Naive thymus-derived CD8-positive, alpha-beta T cell (primary cell): ENCODE measurements around the gene FAM47E. TPM values are rescaled to one million over a fixed set of nuclear protein-coding genes. Genes with fewer than 3 reads are reported as not detected.
A peak's percentile ranks its signal among the peaks of the same experiment; 100 is the strongest.

Experiments
- ATAC-seq, 2 donors: fragments of 150-1000 bp; cut with Tn5 transposase in 1 of 2; sonication (Bioruptor Pico), chemical (Tn5 transposase) in 1 of 2; 1 replicate in 1 of 2; 2 replicates in 1 of 2; pipeline ENCODE4 v1.10.0; 2021; ENCODE audit warnings: mild to moderate bottlenecking in 2 of 2, moderate library complexity in 2 of 2
- POLR2A ChIA-PET: fragments of 350-600 bp; sonication (Branson Sonifier 250); formaldehyde crosslinking; loops from one replicate; lab custom pipeline; 2021; ENCODE audit warnings: antibody characterized with exemption; lab: Charles Lee
- DNase-seq, 10 donors: peaks; one replicate each; pipeline versions ENCODE4 v3.0.0 to v3.0.0-alpha.2; 2020 to 2022
- H3K27ac Mint-ChIP-seq, 10 donors: one replicate each; pipeline ENCODE4 v1.8.0; 2020 to 2022; ENCODE audit warnings: mild to moderate bottlenecking in 10 of 10, mixed read lengths in 10 of 10, moderate library complexity in 4 of 10, inconsistent platforms in 1 of 10
- H3K27me3 Mint-ChIP-seq, 5 donors: one replicate each; pipeline ENCODE4 v1.8.0; 2021 to 2022; ENCODE audit warnings: mixed read lengths in 5 of 5
- H3K36me3 Mint-ChIP-seq, 3 donors: one replicate each; pipeline ENCODE4 v1.8.0; 2020 to 2022; ENCODE audit warnings: mixed read lengths in 3 of 3, mild to moderate bottlenecking in 2 of 3, inconsistent platforms in 1 of 3
- H3K4me1 Mint-ChIP-seq, 4 donors: one replicate each; pipeline ENCODE4 v1.8.0; 2021 to 2022; ENCODE audit warnings: mixed read lengths in 4 of 4
- H3K4me3 Mint-ChIP-seq, 10 donors: one replicate each; pipeline ENCODE4 v1.8.0; 2020 to 2022; ENCODE audit warnings: mild to moderate bottlenecking in 10 of 10, mixed read lengths in 10 of 10, moderate library complexity in 6 of 10, inconsistent platforms in 1 of 10
- H3K9me3 Mint-ChIP-seq, 9 donors: one replicate each; pipeline ENCODE4 v1.8.0; 2020 to 2022; ENCODE audit warnings: mixed read lengths in 9 of 9, mild to moderate bottlenecking in 3 of 9, inconsistent platforms in 1 of 9, moderate library complexity in 1 of 9
- polyA plus RNA-seq, 3 donors: library from polyadenylated mRNA; unstranded; fragments of 300-500 nt; fragmentation: Illumina TruSeq; gene quantifications; one replicate each; pipeline ENCODE4 v1.2.3, GENCODE V29; 2021
- total RNA-seq, 8 experiments: library from RNA in 2 of 8; stranded (reverse) in 2 of 8; gene quantifications; one replicate each; pipeline ENCODE4 v1.2.3 and lab custom pipeline; 2021 to 2026

The FAM47E gene
- total and polyA plus RNA-seq, 5 experiments from 2014 or later, result 0.60 to 1.3 (median 0.64) TPM; not detected in 2

GRCh38 chr4:76212851-76213414, 38.6 kb upstream of the FAM47E start:
- DNase-seq, result peak in 9 of 10 donors; percentile 35 to 84 (median 67)
- ATAC-seq, result peak; percentile 53 to 69
- H3K4me1 Mint-ChIP-seq, result peaks cover 31 to 74% (median 71%) of the 10 kb centered on the region in 4 donors
- peak overlapping the region; percentile 85 to 96 (median 92) for H3K4me3 Mint-ChIP-seq
- POLR2A ChIA-PET, result interaction anchor here (0.6 to 1.9 kb wide), 5 partner anchors 9 to 1651 kb away, joined by 4 to 13 read pairs (median 4); partner anchors contain the start of gene NUP54
- H3K36me3 Mint-ChIP-seq, result peaks cover 0 to 9% (median 0%) of the 10 kb centered on the region in 3 donors
- no peaks in the 10 kb centered on the region for H3K9me3 Mint-ChIP-seq
- no peaks in the 10 kb centered on the region for H3K27me3 Mint-ChIP-seq
- H3K27ac Mint-ChIP-seq, result peak overlapping the region; percentile 89 to 98 (median 98)

GRCh38 chr4:76213415-76214176, 37.9 kb upstream of the FAM47E start, which contains the start of gene SCARB2:
SCARB2 (minus strand) TSS chr4:76213824; CDS start chr4:76213543, 281 bp downstream.
- DNase-seq (peak; percentile 61 to 84 (median 74)), ATAC-seq (peak; percentile 67 to 73)
- Mint-ChIP-seq H3K27me3 (no peaks in the 10 kb centered on the region), H3K9me3 (no peaks in the 10 kb centered on the region), H3K4me1 (peaks cover 27 to 68% (median 65%) of the 10 kb centered on the region in 4 donors), H3K27ac (peak within 1 kb of the TSS; percentile 89 to 99 (median 98)), H3K4me3 (peak within 1 kb of the TSS; percentile 85 to 99 (median 94)), H3K36me3 (peaks cover 0 to 8% (median 0%) of the 10 kb centered on the region in 3 donors)
- POLR2A ChIA-PET, result interaction anchor here (1.3 to 1.9 kb wide), 4 partner anchors 10 to 66 kb away, joined by 4 to 13 read pairs (median 6); partner anchors contain the start of gene NUP54

- POLR2A ChIA-PET, result interaction anchor here (1.9 kb wide), 1 partner anchor 66 kb away, joined by 9 read pairs; the partner anchor contains the start of gene NUP54
- no peak for ATAC-seq
- peaks cover 25 to 63% (median 61%) of the 10 kb centered on the region in 4 donors for H3K4me1 Mint-ChIP-seq
- no peaks in the 10 kb centered on the region for H3K9me3 Mint-ChIP-seq
- no peaks in the 10 kb centered on the region for H3K27me3 Mint-ChIP-seq
- peaks cover 0 to 4% (median 0%) of the 10 kb centered on the region in 3 donors for H3K36me3 Mint-ChIP-seq
- peak overlapping the region; percentile 89 to 99 (median 96) for H3K27ac Mint-ChIP-seq
- peak overlapping the region; percentile 84 to 99 (median 92) for H3K4me3 Mint-ChIP-seq
- peak in 1 of 10 donors; percentile 67 for DNase-seq
These were observed 37.3 kb upstream of the FAM47E start for GRCh38 chr4:76214177-76214675.

- Mint-ChIP-seq H3K36me3 (no peaks in the 10 kb centered on the region), H3K27ac (peak overlapping the region in 8 of 10 donors; percentile 63 to 97 (median 92)), H3K4me3 (peak overlapping the region in 8 of 10 donors; percentile 9 to 86 (median 32)), H3K9me3 (no peaks in the 10 kb centered on the region), H3K27me3 (no peaks in the 10 kb centered on the region), H3K4me1 (peaks cover 25 to 58% (median 54%) of the 10 kb centered on the region in 4 donors)
- no peak for ATAC-seq
- no peak for DNase-seq
- POLR2A ChIA-PET, result interaction anchor here (0.9 kb wide), 2 partner anchors 36 to 67 kb away, joined by 3 read pairs; partner anchors contain the start of gene NUP54
These were observed 36.4 kb upstream of the FAM47E start for GRCh38 chr4:76215077-76215476.

GRCh38 chr4:76216524-76216923, 35.0 kb upstream of the FAM47E start:
- H3K9me3 Mint-ChIP-seq, result no peaks in the 10 kb centered on the region
- H3K4me1 Mint-ChIP-seq, result peaks cover 20 to 44% (median 40%) of the 10 kb centered on the region in 4 donors
- H3K27me3 Mint-ChIP-seq, result no peaks in the 10 kb centered on the region
- POLR2A ChIA-PET, result no interaction called here
- DNase-seq (no peak), ATAC-seq (no peak)
- H3K27ac Mint-ChIP-seq, result peak overlapping the region in 6 of 10 donors; percentile 5 to 97 (median 60)
- H3K36me3 Mint-ChIP-seq, result no peaks in the 10 kb centered on the region
- H3K4me3 Mint-ChIP-seq, result peak overlapping the region in 2 of 10 donors; percentile 2 to 8

GRCh38 chr4:76216975-76217814, 34.3 kb upstream of the FAM47E start:
- POLR2A ChIA-PET, result no interaction called here
- Mint-ChIP-seq H3K9me3 (no peaks in the 10 kb centered on the region), H3K4me1 (peaks cover 16 to 37% (median 33%) of the 10 kb centered on the region in 4 donors), H3K4me3 (no peak overlapping the region), H3K27me3 (no peaks in the 10 kb centered on the region), H3K27ac (peak overlapping the region in 4 of 10 donors; percentile 58 to 84 (median 63)), H3K36me3 (no peaks in the 10 kb centered on the region)
- ATAC-seq (no peak), DNase-seq (no peak)

- no peak for ATAC-seq
- no peak overlapping the region for H3K27ac Mint-ChIP-seq
- no peaks in the 10 kb centered on the region for H3K9me3 Mint-ChIP-seq
- H3K4me1 Mint-ChIP-seq, result peaks cover 5 to 20% (median 18%) of the 10 kb centered on the region in 4 donors
- POLR2A ChIA-PET, result no interaction called here
- H3K4me3 Mint-ChIP-seq, result no peak overlapping the region
- DNase-seq, result no peak
- H3K27me3 Mint-ChIP-seq, result no peaks in the 10 kb centered on the region
- H3K36me3 Mint-ChIP-seq, result no peaks in the 10 kb centered on the region
These were observed 32.0 kb upstream of the FAM47E start for GRCh38 chr4:76219299-76220055.

- Mint-ChIP-seq H3K27me3 (peaks cover 0 to 11% (median 6%) of the 10 kb centered on the region in 5 donors), H3K27ac (no peak overlapping the region), H3K4me3 (no peak overlapping the region), H3K9me3 (peaks cover 6 to 18% (median 14%) of the 10 kb centered on the region in 9 donors), H3K4me1 (peaks cover 0 to 2% (median 0%) of the 10 kb centered on the region in 4 donors), H3K36me3 (peaks cover 0 to 20% (median 16%) of the 10 kb centered on the region in 3 donors)
- DNase-seq, result no peak
- no peak for ATAC-seq
- POLR2A ChIA-PET, result no interaction called here
These were observed 27.4 kb upstream of the FAM47E start for GRCh38 chr4:76224171-76224570.

- H3K27me3 Mint-ChIP-seq, result peaks cover 0 to 12% (median 6%) of the 10 kb centered on the region in 5 donors
- no peaks in the 10 kb centered on the region for H3K4me1 Mint-ChIP-seq
- no peak overlapping the region for H3K27ac Mint-ChIP-seq
- H3K4me3 Mint-ChIP-seq, result no peak overlapping the region
- H3K9me3 Mint-ChIP-seq, result peaks cover 7 to 28% (median 16%) of the 10 kb centered on the region in 9 donors
- H3K36me3 Mint-ChIP-seq, result peaks cover 0 to 27% (median 23%) of the 10 kb centered on the region in 3 donors
- ATAC-seq, result no peak
- DNase-seq, result no peak
- POLR2A ChIA-PET, result no interaction called here
These were observed 25.1 kb upstream of the FAM47E start for GRCh38 chr4:76226418-76226817.

GRCh38 chr4:76232681-76233080, 18.8 kb upstream of the FAM47E start:
- no peak overlapping the region for H3K27ac Mint-ChIP-seq
- DNase-seq, result no peak
- ATAC-seq, result no peak
- H3K27me3 Mint-ChIP-seq, result peaks cover 0 to 5% (median 2%) of the 10 kb centered on the region in 5 donors
- peaks cover 0 to 24% (median 19%) of the 10 kb centered on the region in 3 donors for H3K36me3 Mint-ChIP-seq
- peaks cover 2 to 27% (median 18%) of the 10 kb centered on the region in 9 donors for H3K9me3 Mint-ChIP-seq
- peaks cover 0 to 2% (median 0%) of the 10 kb centered on the region in 4 donors for H3K4me1 Mint-ChIP-seq
- no peak overlapping the region for H3K4me3 Mint-ChIP-seq
- POLR2A ChIA-PET, result no interaction called here

- Mint-ChIP-seq H3K27ac (no peak overlapping the region), H3K9me3 (peaks cover 1 to 22% (median 20%) of the 10 kb centered on the region in 9 donors), H3K4me3 (no peak overlapping the region), H3K27me3 (peaks cover 0 to 5% (median 0%) of the 10 kb centered on the region in 5 donors), H3K36me3 (peaks cover 0 to 24% (median 15%) of the 10 kb centered on the region in 3 donors), H3K4me1 (peaks cover 0 to 2% (median 0%) of the 10 kb centered on the region in 4 donors)
- DNase-seq (no peak), ATAC-seq (no peak)
- POLR2A ChIA-PET, result no interaction called here
These were observed 18.4 kb upstream of the FAM47E start for GRCh38 chr4:76233083-76233482.
